CD4-positive, alpha-beta T cell treated with Interleukin-17A for 4 hours (primary cell): Measurements from ENCODE around the gene CYP2D6.
"Not testable (repeated sequence)": the region's sequence is repeated elsewhere in the genome, so short reads cannot be mapped to it uniquely, and the experiment has no call there.

ENCODE experiments used
- DNase-seq: peaks from one replicate; pipeline ENCODE4 v3.0.0-alpha.2; 2020; ENCODE audit warnings: mixed read lengths

CYP2D6 gene

GRCh38 chr22:42156598-42156997 lies 26.0 kb upstream of the CYP2D6 start:
- DNase-seq, result no peak

GRCh38 chr22:42156121-42156520 lies 25.5 kb upstream of the CYP2D6 start:
- DNase-seq, result no peak

DNA sequence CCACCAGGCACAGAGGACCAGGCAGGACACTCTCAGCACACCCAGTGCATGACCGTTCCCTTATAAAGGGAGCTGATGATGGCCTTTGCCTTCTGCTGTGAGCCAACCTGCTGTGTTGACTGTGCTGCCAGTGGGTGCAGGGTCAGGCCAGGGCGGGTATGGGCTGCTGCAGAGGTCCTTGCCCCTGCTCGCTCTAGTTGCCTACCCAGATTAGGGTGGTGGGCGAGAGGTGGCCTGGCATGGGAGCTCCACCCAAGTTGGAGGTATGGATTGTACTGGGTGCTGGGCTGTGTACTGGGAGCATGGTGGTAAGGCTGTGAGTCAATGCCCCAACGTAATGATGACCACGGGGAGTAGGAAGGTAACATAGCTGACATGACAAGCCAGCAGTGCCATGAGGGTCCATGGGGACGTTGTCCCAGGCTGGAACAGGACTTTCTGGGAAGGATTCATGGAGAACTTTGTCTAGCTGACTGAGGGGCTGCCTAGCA lies 24.5 kb upstream of the CYP2D6 start:
- DNase-seq, result no peak

GRCh38 chr22:42154293-42155052 lies 23.9 kb upstream of the CYP2D6 start:
- no peak for DNase-seq

- no peak for DNase-seq
These were observed 22.2 kb upstream of the CYP2D6 start for GRCh38 chr22:42152661-42153270.

GRCh38 chr22:42151924-42152635 lies 21.5 kb upstream of the CYP2D6 start:
- no peak for DNase-seq

DNA sequence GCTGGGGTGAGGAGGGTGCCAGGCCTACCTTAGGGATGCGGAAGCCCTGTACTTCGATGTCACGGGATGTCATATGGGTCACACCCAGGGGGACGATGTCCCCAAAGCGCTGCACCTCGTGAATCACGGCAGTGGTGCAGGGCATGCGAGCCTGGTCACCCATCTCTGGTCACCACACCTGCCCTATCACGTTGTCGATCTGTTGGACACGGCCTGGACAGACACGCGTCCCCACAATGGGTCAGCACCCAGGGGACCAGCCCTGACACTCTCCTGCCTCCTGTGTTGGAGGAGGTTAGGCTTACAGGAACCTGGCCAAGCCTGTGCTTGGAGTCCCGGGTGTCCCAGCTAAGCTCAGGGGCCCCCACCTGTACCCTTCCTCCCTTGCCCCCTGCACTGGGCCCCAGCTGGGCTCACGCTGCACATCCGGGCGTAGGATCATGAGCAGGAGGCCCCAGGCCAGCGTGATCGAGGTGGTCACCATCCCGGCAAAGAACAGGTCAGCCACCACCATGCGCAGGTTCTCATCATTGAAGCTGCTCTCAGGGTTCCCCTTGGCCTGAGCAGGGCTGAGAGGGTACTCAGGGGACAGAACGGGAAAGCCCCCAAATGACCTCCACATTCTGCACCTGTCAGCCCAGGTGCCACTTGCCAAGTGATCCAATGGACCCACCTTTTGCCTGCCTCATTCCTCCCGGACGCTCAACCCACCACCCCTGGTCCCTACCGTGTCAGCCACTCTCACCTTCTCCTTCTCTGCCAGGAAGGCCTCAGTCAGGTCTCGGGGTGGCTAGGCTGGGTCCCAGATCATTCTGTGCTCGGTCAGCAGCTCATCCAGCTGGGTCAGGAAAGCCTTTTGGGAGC lies 20.3 kb upstream of the CYP2D6 start:
- DNase-seq, result no peak

DNA sequence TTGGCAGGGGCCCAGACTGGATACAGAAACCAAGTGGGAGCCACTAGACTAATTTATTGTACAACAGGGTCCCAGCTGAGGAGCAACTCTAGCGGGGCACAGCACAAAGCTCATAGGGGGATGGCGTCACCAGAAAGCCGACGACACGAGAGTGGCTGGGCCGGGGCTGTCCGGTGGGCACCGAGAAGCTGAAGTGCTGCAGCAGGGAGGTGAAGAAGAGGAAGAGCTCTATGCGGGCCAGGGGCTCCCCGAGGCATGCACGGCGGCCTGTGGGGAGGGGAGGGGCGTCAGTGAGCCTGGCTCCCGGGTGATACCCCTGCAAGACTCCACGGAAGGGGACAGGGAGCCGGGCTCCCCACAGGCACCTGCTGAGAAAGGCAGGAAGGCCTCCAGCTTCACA lies 19.2 kb upstream of the CYP2D6 start:
- DNase-seq, result not testable (repeated sequence)

- DNase-seq, result no peak
These were observed 14.6 kb upstream of the CYP2D6 start for GRCh38 chr22:42145175-42145574.

DNA sequence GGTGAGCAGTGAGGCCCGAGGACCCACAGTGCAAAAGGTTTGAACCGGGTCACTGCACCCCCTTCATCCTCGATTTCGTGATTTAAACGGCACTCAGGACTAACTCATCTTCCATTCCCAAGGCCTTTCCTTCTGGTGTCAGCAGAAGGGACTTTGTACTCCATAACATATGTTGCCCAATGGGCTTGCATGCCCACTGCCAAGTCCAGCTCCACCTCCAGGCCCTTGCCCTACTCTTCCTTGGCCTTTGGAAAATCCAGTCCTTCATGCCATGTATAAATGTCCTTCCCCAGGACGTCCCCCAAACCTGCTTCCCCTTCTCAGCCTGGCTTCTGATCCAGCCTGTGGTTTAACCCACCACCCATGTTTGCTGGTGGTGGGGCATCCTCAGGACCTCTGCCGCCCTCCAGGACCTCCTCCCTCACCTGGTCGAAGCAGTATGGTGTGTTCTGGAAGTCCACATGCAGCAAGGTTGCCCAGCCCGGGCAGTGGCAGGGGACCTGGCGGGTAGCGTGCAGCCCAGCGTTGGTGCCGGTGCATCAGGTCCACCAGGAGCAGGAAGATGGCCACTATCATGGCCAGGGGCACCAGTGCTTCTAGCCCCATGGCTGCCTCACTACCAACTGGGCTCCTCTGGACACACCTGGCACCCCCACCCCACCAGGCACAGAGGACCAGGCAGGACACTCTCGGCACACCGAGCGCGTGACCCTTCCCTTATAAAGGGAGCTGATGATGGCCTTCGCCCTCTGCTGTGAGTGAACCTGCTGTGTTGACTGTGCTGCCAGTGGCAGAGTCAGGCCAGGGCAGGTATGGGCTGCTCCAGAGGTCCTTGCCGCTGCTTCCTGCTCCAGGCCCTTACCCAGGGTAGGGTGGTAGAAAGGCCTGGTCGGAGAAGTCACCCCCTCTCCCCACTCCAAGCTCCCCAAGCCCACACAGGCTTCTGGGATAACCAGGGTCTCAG lies 13.5 kb upstream of the CYP2D6 start:
- DNase-seq, result not testable (repeated sequence)

DNA sequence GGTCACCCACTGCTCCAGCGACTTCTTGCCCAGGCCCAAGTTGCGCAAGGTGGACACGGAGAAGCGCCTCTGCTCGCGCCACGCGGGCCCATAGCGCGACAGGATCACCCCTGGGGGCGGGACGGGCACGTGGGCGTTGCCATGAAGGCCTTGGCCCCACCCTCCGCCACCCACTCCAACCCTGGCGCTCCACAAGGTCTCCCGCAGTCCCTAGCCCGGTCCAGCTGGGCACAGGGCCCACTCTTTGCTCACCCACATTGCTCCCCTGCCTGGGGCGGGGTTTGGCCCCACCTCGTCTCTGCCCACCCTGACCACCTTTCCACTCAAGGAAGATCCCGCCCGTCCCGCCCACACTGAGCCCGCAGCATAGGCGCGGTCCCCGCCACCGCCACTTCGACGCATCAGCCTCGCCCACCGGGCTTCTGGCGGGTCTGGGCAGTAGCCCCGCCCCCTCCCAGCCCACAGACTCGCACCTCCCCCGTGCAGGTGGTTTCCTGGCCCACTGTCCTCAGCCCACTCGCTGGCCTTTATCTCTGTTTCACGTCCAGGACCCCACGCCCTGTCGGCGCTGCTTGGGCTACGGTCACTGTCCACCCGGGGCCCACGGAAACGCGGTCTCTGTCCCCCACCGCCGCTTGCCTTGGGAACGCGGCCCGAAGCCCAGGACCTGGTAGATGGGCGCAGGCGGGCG lies 12.3 kb upstream of the CYP2D6 start:
- no peak for DNase-seq

- DNase-seq, result not testable (repeated sequence)
These were observed 10.9 kb upstream of the CYP2D6 start for GRCh38 chr22:42141307-42142057.

DNA sequence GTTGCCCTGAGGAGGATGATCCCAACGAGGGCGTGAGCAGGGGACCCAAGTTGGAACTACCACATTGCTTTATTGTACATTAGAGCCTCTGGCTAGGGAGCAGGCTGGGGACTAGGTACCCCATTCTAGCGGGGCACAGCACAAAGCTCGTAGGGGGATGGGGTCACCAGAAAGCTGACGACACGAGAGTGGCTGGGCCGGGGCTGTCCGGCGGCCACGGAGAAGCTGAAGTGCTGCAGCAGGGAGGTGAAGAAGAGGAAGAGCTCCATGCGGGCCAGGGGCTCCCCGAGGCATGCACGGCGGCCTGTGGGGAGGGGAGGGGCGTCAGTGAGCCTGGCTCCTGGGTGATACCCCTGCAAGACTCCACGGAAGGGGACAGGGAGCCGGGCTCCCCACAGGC lies 9.5 kb upstream of the CYP2D6 start:
- DNase-seq, result not testable (repeated sequence)

DNA sequence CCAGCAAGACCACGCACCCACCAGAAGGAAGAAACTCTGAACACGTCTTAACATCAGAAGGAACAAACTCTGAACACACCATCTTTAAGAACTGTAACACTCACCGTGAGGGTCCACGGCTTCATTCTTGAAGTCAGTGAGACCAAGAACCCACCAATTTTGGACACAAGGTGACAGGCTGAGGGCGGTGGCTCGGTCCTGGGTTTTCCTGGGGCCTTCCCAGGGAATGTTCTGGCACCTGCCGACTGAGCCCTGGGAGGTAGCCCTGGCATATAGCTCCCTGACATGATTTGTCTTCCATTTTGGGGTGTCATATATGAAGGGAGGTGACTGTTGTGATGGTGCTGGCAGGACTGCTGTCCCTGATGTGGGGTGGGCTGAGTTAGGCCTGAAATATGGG lies 8.9 kb upstream of the CYP2D6 start:
- not testable (repeated sequence) for DNase-seq

GRCh38 chr22:42138972-42139371 lies 8.4 kb upstream of the CYP2D6 start:
- DNase-seq, result no peak

DNA sequence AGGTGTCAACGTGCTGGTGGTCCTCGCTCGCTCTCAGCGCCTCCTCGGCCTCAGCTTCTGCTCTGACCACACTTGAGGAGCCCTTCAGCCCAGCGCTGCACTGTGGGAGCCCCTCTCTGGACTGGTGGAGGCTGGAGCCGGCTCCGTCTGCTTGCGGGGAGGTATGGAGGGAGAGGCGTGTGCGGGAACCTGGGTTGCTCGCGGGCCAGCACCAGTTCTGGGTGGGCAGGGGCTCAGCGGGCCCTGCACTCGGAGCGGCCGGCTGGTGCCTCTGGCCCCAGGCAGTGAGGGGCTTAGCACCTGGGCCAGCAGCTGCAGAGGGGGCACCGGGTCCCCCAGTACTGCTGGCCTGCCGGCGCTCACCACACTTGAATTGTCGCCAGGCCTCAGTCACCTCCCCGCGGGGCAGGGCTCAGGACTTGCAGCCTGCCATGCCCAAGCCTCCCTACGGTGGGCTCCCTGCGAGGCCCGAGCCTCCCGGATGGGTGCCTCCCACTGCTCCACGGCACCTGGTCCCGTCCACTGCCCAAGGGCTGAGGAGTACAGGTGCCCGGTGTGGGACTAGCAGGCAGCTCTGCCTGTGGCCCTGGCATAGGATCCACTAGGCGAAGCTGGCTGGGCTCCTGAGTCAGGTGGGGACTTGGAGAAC lies 7.6 kb upstream of the CYP2D6 start:
- no peak for DNase-seq

DNA sequence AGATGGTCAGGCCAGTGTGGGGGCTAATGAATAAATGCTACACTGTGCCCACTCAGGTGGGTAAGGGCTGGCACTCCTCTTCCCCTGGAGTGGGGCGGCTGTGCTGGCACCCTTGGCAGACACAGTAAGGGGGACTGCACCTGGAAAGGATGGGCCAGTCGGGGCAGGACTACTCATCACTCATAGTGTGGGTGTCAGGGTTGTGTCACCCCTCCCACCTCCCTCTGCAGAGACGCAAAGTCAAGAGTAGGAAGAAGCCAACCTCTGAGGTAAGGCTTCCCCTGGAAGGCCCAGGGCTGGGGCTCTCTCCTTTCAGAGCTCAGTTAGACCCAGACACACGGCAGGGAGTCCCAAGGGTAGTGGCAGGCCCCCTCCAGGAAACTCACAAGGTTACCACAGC lies 5.1 kb upstream of the CYP2D6 start:
- DNase-seq, result not testable (repeated sequence)

DNA sequence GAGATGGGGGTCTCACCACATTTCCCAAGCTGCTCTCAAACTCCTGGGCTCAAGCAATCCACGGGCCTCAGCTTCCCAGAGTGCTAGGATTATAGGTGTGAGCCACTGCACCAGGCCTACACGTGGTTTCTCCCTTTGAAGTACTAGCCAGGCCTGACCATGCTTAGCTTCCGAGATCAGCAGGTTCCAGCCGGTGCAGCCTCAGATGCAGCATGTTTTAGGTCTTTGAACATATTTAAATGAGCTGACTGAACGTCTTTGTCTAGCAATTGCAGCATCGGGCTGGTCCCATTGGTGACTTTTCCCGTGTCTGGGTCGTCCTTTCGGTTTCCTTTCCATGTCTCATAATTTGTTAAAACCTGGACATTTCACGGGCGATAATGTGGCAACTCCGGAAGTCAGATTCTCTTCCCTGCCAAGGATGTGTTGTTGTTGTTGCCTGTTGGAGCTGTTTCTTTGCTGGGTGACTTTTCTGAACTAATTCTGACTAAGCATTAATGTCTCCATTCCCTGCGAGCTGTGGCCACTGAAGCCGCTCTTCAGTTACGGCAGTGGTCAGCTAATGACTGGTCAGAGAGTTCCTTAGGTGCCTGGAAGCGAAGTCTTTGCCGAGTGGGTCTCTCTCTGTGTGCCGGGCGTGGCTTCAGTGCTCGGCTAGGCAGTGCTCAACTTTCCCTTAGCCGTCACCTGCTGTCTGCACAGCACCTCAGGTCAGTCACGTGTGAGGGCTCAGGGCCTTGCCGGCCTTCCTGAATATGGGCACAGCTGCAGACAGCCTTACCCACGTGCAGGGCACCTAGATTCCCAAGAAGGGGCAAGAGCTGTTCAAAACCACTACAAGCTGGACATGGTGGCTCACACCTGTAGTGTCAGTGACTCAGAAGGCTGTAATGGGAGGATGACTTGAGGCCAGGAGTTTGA lies 3.8 kb upstream of the CYP2D6 start:
- no peak for DNase-seq

- no peak for DNase-seq
These were observed 1.8 kb upstream of the CYP2D6 start for GRCh38 chr22:42132457-42132856.
